ENCODE measurements around the gene CEMIP.

DNA sequence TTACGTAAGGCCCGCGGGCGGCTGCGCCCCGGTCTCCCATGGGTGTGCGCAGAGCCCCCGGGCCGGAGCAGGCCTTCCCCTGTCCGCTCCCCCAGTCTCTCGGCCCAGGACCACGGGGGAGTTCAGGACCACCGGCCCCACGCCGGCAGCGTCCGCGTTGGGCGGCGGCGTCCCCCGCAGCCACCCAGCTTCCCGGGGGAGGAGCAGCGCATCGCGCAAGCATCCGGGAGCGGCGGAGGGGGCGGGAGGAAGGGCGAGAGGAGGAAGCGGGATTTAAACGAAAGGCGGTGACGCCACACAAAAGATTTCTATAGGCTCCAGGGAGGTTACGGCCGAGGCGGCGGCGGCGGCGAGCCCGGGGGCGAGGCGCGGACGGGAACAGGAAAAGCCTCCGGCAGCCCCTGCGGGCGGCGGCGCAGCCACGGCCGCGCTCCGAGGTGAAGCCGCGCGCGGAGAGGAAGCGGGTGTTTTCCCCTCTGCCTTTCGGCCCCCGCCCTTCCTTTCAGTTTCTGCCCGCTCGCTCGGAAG is 221.5 kb downstream of the CEMIP start, which contains the start of gene TLNRD1:
- no peak for TF ChIP-seq EZH2 (IDR thresholded peaks at IDR 0.05; ENCODE audit: borderline replicate concordance, low read length)
- no peak for TF ChIP-seq CTCF (conservative IDR thresholded peaks at IDR 0.05 in 1 of 2, IDR thresholded peaks at IDR 0.05 in 1 of 2; ENCODE audit: extremely low read depth in 1 of 2, insufficient read depth in 1 of 2, low read depth in 1 of 2, low read length in 2 of 2)
